OCI-LY3 (cell line): ENCODE measurements around the gene FUT7.

Experiments used
- EZH2phosphoT487 ChIP-seq: fragments of 200-600 bp; shearing (Covaris generic); IDR thresholded peaks from 2 replicates; pipeline ENCODE4 v1.6.1; 2018; ENCODE audit warnings: antibody characterized with exemption, mixed run types, low read depth
- TF ChIP-seq, protein P1 (sequence below): fragments of 200-600, 300-600 bp; sonication (generic); IDR thresholded peaks from 2 replicates; pipeline ENCODE4 v1.5.1; 2014; ENCODE audit warnings: antibody characterized with exemption, low read length, low read depth

- TF ChIP-seq, protein P1, sequence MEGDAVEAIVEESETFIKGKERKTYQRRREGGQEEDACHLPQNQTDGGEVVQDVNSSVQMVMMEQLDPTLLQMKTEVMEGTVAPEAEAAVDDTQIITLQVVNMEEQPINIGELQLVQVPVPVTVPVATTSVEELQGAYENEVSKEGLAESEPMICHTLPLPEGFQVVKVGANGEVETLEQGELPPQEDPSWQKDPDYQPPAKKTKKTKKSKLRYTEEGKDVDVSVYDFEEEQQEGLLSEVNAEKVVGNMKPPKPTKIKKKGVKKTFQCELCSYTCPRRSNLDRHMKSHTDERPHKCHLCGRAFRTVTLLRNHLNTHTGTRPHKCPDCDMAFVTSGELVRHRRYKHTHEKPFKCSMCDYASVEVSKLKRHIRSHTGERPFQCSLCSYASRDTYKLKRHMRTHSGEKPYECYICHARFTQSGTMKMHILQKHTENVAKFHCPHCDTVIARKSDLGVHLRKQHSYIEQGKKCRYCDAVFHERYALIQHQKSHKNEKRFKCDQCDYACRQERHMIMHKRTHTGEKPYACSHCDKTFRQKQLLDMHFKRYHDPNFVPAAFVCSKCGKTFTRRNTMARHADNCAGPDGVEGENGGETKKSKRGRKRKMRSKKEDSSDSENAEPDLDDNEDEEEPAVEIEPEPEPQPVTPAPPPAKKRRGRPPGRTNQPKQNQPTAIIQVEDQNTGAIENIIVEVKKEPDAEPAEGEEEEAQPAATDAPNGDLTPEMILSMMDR = no peak
- TF ChIP-seq EZH2phosphoT487 = no peak
Measured at GRCh38 chr9:137039611-137040366, 7.9 kb upstream of the FUT7 start.
